ENCODE measurements around the gene LIMK2.
A peak's percentile ranks its signal among the peaks of the same experiment; 100 is the strongest.
"Not testable (repeated sequence)": the region's sequence is repeated elsewhere in the genome, so short reads cannot be mapped to it uniquely, and the experiment has no call there.

Gene LIMK2

GRCh38 chr22:31212783-31213629, 908 bp downstream of the LIMK2 start:
- no peak for DNase-seq

GRCh38 chr22:31215018-31215535, 3.0 kb downstream of the LIMK2 start:
- no peak for DNase-seq

- no peak for DNase-seq
Observed at GRCh38 chr22:31218565-31219262, 6.6 kb downstream of the LIMK2 start.

GRCh38 chr22:31221084-31221483, 9.0 kb downstream of the LIMK2 start:
- DNase-seq, result no peak

- DNase-seq, result no peak
Observed at GRCh38 chr22:31222736-31223135, 10.6 kb downstream of the LIMK2 start.

- no peak for DNase-seq
Observed at GRCh38 chr22:31223786-31224191, 11.7 kb downstream of the LIMK2 start.

GRCh38 chr22:31224691-31225090, 12.6 kb downstream of the LIMK2 start:
- DNase-seq, result not testable (repeated sequence)

GRCh38 chr22:31227186-31227585, 15.1 kb downstream of the LIMK2 start:
- no peak for DNase-seq

GRCh38 chr22:31229402-31230079, 17.4 kb downstream of the LIMK2 start:
- peak in 1 of 5 donors; percentile 24 for DNase-seq

GRCh38 chr22:31230155-31230870, 18.2 kb downstream of the LIMK2 start:
- no peak for DNase-seq

- DNase-seq, result peak in 4 of 5 donors; percentile 33 to 55 (median 48)
Observed at GRCh38 chr22:31230871-31231621, 18.9 kb downstream of the LIMK2 start.

- DNase-seq, result no peak
Observed at GRCh38 chr22:31233001-31233400, 20.9 kb downstream of the LIMK2 start.

- DNase-seq, result peak in 1 of 5 donors; percentile 50
Observed at GRCh38 chr22:31235081-31235480, 23.0 kb downstream of the LIMK2 start.

- DNase-seq, result not testable (repeated sequence)
Observed at GRCh38 chr22:31236044-31236443, 23.9 kb downstream of the LIMK2 start.

- DNase-seq, result peak in 1 of 5 donors; percentile 23
Observed at GRCh38 chr22:31238057-31238456, 26.0 kb downstream of the LIMK2 start.

- no peak for DNase-seq
Observed at GRCh38 chr22:31239771-31240370, 27.8 kb downstream of the LIMK2 start.

- DNase-seq, result no peak
Observed at GRCh38 chr22:31241200-31241599, 29.1 kb downstream of the LIMK2 start.

GRCh38 chr22:31241936-31242335, 29.8 kb downstream of the LIMK2 start:
- no peak for DNase-seq

GRCh38 chr22:31243339-31244045, 31.4 kb downstream of the LIMK2 start:
- no peak for DNase-seq
